ENCODE results near the gene ADK. TPM values are rescaled to one million over a fixed set of nuclear protein-coding genes. Genes with fewer than 3 reads are reported as not detected.

The ADK gene
- total RNA-seq, 4 donors from 2014 or later = 15.9 to 28.8 (median 23.3) TPM

DNA sequence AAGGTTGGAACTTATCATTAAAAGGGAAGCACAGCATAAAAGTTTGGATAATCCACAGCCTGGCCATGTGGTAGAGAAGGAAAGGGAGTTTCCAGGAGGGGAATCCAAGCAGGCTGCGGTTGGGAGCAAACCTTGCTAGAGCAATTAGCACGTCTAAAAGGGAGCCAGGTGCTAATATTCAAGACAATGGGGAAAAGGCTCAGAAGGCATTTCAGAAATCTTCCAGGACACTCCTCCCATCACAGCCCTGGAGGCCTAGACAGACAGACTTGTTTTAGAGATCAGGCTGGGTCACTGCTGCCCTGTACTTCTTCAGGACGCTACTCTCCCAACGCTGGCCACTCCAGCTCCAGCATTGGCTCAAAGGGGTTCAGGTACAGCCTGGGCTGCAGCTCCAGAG is 579.2 kb downstream of the ADK start:
- no peaks in the 10 kb centered on the region for H3K9me3 ChIP-seq
- no peaks in the 10 kb centered on the region for H3K4me1 ChIP-seq
- intact Hi-C loops (cut with DNase I; ENCODE audit: low total_unique reads) = no loop called here
- H3K27me3 ChIP-seq = no peaks in the 10 kb centered on the region
- H3K4me3 ChIP-seq = no peak overlapping the region
- H3K36me3 ChIP-seq = no peaks in the 10 kb centered on the region
- in situ Hi-C loops (cut with MboI; ENCODE audit: low sequenced_read_pairs in 4 of 4) = no loop called here
- TF ChIP-seq, protein P1, sequence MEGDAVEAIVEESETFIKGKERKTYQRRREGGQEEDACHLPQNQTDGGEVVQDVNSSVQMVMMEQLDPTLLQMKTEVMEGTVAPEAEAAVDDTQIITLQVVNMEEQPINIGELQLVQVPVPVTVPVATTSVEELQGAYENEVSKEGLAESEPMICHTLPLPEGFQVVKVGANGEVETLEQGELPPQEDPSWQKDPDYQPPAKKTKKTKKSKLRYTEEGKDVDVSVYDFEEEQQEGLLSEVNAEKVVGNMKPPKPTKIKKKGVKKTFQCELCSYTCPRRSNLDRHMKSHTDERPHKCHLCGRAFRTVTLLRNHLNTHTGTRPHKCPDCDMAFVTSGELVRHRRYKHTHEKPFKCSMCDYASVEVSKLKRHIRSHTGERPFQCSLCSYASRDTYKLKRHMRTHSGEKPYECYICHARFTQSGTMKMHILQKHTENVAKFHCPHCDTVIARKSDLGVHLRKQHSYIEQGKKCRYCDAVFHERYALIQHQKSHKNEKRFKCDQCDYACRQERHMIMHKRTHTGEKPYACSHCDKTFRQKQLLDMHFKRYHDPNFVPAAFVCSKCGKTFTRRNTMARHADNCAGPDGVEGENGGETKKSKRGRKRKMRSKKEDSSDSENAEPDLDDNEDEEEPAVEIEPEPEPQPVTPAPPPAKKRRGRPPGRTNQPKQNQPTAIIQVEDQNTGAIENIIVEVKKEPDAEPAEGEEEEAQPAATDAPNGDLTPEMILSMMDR (IDR thresholded peaks at IDR 0.05 in 4 of 5, conservative IDR thresholded peaks at IDR 0.05 in 1 of 5) = no peak
- no peak for TF ChIP-seq POLR2A (IDR thresholded peaks at IDR 0.05)
- ATAC-seq (no peak), DNase-seq (no peak)
- H3K27ac ChIP-seq = no peak overlapping the region

DNA sequence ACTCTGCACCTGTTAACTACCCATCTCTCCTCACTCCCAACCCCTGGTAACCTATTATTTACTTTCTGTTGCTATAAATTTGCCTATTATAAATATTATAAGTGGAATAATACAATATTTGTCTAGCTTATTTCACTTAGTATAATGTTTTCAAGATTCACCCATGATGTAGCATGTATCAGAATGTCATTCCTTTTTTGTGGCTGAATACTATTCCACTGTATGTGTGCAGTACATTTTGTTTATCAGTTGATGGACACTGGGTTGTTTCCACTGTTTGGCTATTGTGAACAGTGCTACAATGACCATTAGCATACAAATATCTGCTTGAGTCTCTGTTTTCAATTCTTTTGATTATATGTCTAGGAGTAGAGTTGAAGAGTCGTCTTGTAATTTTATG is 582.6 kb downstream of the ADK start:
- no peak for ATAC-seq
- intact Hi-C loops (cut with DNase I; ENCODE audit: low total_unique reads) = no loop called here
- Histone ChIP-seq H3K27me3 (no peaks in the 10 kb centered on the region), H3K4me1 (no peaks in the 10 kb centered on the region), H3K4me3 (no peak overlapping the region), H3K27ac (no peak overlapping the region), H3K36me3 (no peaks in the 10 kb centered on the region), H3K9me3 (no peaks in the 10 kb centered on the region)
- in situ Hi-C loops (cut with MboI; ENCODE audit: low sequenced_read_pairs in 4 of 4) = no loop called here
- no peak for DNase-seq
- TF ChIP-seq POLR2A (IDR thresholded peaks at IDR 0.05) = no peak
- TF ChIP-seq, protein P1 (IDR thresholded peaks at IDR 0.05 in 4 of 5, conservative IDR thresholded peaks at IDR 0.05 in 1 of 5) = no peak

DNA sequence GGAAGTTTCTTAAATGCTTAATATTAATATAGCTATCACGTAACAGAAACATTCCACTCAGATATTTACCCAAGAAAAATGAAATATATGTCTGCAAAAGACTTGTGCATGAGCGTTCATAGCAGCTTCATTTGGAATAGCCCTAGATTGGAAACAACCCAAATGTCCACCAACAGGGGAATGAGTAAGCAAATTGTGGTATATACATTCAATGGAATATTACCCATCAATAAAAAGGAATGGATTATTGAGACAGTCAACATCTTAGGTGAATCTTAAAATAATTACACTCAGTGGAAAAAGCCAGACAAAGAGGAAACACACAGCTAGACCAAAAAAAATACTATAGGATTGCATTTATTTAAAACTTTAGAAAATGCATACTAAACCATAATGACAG is 585.0 kb downstream of the ADK start:
- no peak for TF ChIP-seq POLR2A (IDR thresholded peaks at IDR 0.05)
- TF ChIP-seq, protein P1 (IDR thresholded peaks at IDR 0.05 in 4 of 5, conservative IDR thresholded peaks at IDR 0.05 in 1 of 5) = no peak
- H3K4me3 ChIP-seq = no peak overlapping the region
- H3K4me1 ChIP-seq = no peaks in the 10 kb centered on the region
- no peak for DNase-seq
- no peaks in the 10 kb centered on the region for H3K27me3 ChIP-seq
- H3K9me3 ChIP-seq = no peaks in the 10 kb centered on the region
- in situ Hi-C loops (cut with MboI; ENCODE audit: low sequenced_read_pairs in 4 of 4) = no loop called here
- ATAC-seq = no peak
- intact Hi-C loops (cut with DNase I; ENCODE audit: low total_unique reads) = no loop called here
- H3K27ac ChIP-seq = no peak overlapping the region
- no peaks in the 10 kb centered on the region for H3K36me3 ChIP-seq

DNA sequence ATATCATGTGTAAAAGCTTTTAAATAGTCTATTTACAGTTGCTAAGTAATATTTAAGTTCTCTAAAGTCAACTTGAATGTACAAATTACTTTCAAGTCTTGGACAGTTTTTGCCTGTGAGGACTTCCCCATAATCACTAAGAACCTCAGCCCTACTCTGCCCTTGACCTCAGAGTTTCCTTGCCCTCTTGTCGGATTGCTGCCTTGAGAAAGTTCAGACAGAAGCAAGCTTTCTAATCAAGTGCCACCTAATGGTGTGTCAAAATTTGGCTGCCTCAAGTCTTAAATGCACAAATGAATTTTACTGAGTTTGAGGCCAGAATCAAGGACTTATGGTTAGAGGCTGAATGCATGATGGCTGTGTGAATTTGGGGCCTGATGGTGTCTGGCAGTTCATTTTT is 587.0 kb downstream of the ADK start:
- DNase-seq (no peak), ATAC-seq (no peak)
- intact Hi-C loops (cut with DNase I; ENCODE audit: low total_unique reads) (no loop called here), in situ Hi-C loops (cut with MboI; ENCODE audit: low sequenced_read_pairs in 4 of 4) (no loop called here)
- H3K36me3 ChIP-seq = no peaks in the 10 kb centered on the region
- no peaks in the 10 kb centered on the region for H3K27me3 ChIP-seq
- H3K9me3 ChIP-seq = no peaks in the 10 kb centered on the region
- TF ChIP-seq, protein P1 (IDR thresholded peaks at IDR 0.05 in 4 of 5, conservative IDR thresholded peaks at IDR 0.05 in 1 of 5) = no peak
- TF ChIP-seq POLR2A (IDR thresholded peaks at IDR 0.05) = no peak
- no peak overlapping the region for H3K27ac ChIP-seq
- no peak overlapping the region for H3K4me3 ChIP-seq
- no peaks in the 10 kb centered on the region for H3K4me1 ChIP-seq

DNA sequence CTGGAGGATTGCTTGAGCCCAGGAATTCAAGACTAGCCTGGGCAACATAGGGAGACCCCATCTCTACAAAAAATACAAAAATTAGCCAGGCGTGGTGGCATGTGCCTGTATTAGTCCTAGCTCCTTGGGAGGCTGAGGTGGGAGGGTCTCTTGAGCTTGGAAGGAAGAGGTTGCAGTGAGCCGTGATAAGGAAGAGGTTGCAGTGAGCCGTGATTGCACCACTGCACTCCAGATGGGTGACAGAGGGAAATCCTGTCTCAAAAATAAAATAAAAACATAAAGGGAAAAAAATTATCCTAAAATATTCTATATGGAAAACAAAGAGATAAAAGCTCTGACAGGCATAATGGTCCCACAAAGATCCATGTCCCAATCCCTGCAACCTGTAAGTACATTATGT is 587.5 kb downstream of the ADK start:
- DNase-seq (no peak), ATAC-seq (no peak)
- in situ Hi-C loops (cut with MboI; ENCODE audit: low sequenced_read_pairs in 4 of 4) = no loop called here
- Histone ChIP-seq H3K9me3 (no peaks in the 10 kb centered on the region), H3K27ac (no peak overlapping the region), H3K27me3 (no peaks in the 10 kb centered on the region), H3K4me3 (no peak overlapping the region), H3K4me1 (no peaks in the 10 kb centered on the region), H3K36me3 (no peaks in the 10 kb centered on the region)
- TF ChIP-seq, protein P1 (IDR thresholded peaks at IDR 0.05 in 4 of 5, conservative IDR thresholded peaks at IDR 0.05 in 1 of 5) = no peak
- TF ChIP-seq POLR2A (IDR thresholded peaks at IDR 0.05) = no peak
- intact Hi-C loops (cut with DNase I; ENCODE audit: low total_unique reads) = no loop called here
